ENCODE measurements around the gene CCNA2. TPM values are rescaled to one million over a fixed set of nuclear protein-coding genes. Genes with fewer than 3 reads are reported as not detected.

Gene CCNA2
- total RNA-seq, 1 experiment from 2014 or later, result 89.2 TPM

DNA sequence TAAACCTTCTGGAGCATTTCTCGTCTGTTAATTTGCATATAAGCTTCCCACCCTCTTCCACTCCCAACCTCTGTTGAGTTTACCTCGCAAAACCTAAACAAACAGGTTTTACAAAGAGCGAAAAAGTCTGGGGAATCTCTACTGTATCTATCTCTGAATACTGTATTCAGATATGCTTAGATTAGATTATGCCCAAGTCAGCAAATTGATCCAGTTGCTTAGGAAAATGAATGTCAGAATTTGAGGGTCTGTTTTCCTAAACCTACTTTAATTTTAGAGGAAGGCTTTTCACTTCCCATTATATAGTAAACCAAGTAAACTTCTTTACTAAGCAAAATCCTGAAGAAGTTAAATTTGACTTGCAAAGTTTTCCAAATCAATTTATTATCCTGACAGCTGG lies 6.7 kb downstream of the CCNA2 start:
- Histone ChIP-seq H2BK20ac (ENCODE audit: low read depth, low read length, poor library complexity, severe bottlenecking) (no peak overlapping the region), H3K4me2 (ENCODE audit: insufficient read depth, insufficient read length, low read length) (no peak overlapping the region), H4K5ac (ENCODE audit: insufficient read length, low read depth, low read length) (no peak overlapping the region), H2BK12ac (ENCODE audit: insufficient read length, low read depth, low read length) (no peak overlapping the region), H3K27ac (ENCODE audit: insufficient read length, low read depth, low read length) (no peak overlapping the region), H2BK5ac (ENCODE audit: insufficient read length, low read length) (no peak overlapping the region), H3K9me3 (ENCODE audit: control insufficient read depth, low read depth, low read length) (no peaks in the 10 kb centered on the region), H3K23ac (ENCODE audit: insufficient read length, low read depth, low read length) (no peak overlapping the region), H3K14ac (ENCODE audit: insufficient read depth, low read length) (no peak overlapping the region), H3K79me2 (ENCODE audit: insufficient read depth, low read length) (no peaks in the 10 kb centered on the region), H2AFZ (ENCODE audit: low read length) (no peak overlapping the region), H2BK120ac (ENCODE audit: low read depth, low read length, poor library complexity, severe bottlenecking) (no peak overlapping the region), H3K4ac (ENCODE audit: low read depth, low read length) (no peak overlapping the region), H4K8ac (replicated peaks; ENCODE audit: insufficient read length, low read depth, low read length) (no peak overlapping the region), H4K20me1 (ENCODE audit: control insufficient read depth, insufficient read depth, insufficient read length) (no peaks in the 10 kb centered on the region), H2AK5ac (ENCODE audit: insufficient read length, low read length) (no peak overlapping the region), H3K18ac (ENCODE audit: insufficient read length, low read depth, low read length) (no peak overlapping the region), H3K4me1 (ENCODE audit: insufficient read depth, low read length) (no peaks in the 10 kb centered on the region), H3K23me2 (ENCODE audit: insufficient read length, low read depth, low read length, poor library complexity, severe bottlenecking) (no peaks in the 10 kb centered on the region), H3K79me1 (ENCODE audit: insufficient read depth, low read depth, low read length, poor library complexity, severe bottlenecking) (no peaks in the 10 kb centered on the region), H3K9ac (ENCODE audit: extremely low read depth, insufficient read length, low read length) (no peak overlapping the region), H3K27me3 (ENCODE audit: insufficient read depth, low read length) (no peaks in the 10 kb centered on the region), H4K91ac (ENCODE audit: insufficient read length, low read depth, low read length) (no peak overlapping the region), H2BK15ac (ENCODE audit: low read depth, low read length) (no peak overlapping the region), H3K56ac (ENCODE audit: insufficient read length, low read depth, low read length) (no peak overlapping the region), H3T11ph (ENCODE audit: low read length) (no peak overlapping the region)
- Mint-ChIP-seq H3K36me3 (ENCODE audit: insufficient read depth in 1 of 3, low read depth in 3 of 3) (peaks cover 40 to 78% (median 71%) of the 10 kb centered on the region in 3 experiments; a peak in 6 of 7 replicates), H3K9me3 (no peaks in the 10 kb centered on the region), H3K4me1 (peaks cover 2 to 5% of the 10 kb centered on the region in 2 experiments; a peak in 3 of 4 replicates), H3K27me3 (ENCODE audit: low read depth) (no peaks in the 10 kb centered on the region), H3K4me3 (no peak overlapping the region), H3K27ac (no peak overlapping the region)
- DNase-seq, result no peak
- no CpG with 5 or more reads among the region's 3 CpGs for WGBS (ENCODE audit: extremely low coverage, insufficient read length, low lambda C conversion rate)
- TF ChIP-seq, protein P1, sequence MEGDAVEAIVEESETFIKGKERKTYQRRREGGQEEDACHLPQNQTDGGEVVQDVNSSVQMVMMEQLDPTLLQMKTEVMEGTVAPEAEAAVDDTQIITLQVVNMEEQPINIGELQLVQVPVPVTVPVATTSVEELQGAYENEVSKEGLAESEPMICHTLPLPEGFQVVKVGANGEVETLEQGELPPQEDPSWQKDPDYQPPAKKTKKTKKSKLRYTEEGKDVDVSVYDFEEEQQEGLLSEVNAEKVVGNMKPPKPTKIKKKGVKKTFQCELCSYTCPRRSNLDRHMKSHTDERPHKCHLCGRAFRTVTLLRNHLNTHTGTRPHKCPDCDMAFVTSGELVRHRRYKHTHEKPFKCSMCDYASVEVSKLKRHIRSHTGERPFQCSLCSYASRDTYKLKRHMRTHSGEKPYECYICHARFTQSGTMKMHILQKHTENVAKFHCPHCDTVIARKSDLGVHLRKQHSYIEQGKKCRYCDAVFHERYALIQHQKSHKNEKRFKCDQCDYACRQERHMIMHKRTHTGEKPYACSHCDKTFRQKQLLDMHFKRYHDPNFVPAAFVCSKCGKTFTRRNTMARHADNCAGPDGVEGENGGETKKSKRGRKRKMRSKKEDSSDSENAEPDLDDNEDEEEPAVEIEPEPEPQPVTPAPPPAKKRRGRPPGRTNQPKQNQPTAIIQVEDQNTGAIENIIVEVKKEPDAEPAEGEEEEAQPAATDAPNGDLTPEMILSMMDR (conservative IDR thresholded peaks at IDR 0.05), result no peak

Measured in H9 (cell line).